ENCODE measurements around the gene PRADC1.

- TF ChIP-seq, protein P1, sequence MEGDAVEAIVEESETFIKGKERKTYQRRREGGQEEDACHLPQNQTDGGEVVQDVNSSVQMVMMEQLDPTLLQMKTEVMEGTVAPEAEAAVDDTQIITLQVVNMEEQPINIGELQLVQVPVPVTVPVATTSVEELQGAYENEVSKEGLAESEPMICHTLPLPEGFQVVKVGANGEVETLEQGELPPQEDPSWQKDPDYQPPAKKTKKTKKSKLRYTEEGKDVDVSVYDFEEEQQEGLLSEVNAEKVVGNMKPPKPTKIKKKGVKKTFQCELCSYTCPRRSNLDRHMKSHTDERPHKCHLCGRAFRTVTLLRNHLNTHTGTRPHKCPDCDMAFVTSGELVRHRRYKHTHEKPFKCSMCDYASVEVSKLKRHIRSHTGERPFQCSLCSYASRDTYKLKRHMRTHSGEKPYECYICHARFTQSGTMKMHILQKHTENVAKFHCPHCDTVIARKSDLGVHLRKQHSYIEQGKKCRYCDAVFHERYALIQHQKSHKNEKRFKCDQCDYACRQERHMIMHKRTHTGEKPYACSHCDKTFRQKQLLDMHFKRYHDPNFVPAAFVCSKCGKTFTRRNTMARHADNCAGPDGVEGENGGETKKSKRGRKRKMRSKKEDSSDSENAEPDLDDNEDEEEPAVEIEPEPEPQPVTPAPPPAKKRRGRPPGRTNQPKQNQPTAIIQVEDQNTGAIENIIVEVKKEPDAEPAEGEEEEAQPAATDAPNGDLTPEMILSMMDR (IDR thresholded peaks at IDR 0.05): no peak
- TF ChIP-seq EZH2phosphoT487 (IDR thresholded peaks at IDR 0.05): no peak
- TF ChIP-seq EZH2 (IDR thresholded peaks at IDR 0.05): no peak
Measured at GRCh38 chr2:73259276-73259675, 26.2 kb upstream of the PRADC1 start.
